PC-9 (cell line): ENCODE measurements around the gene CAPG. TPM values are rescaled to one million over a fixed set of nuclear protein-coding genes. Genes with fewer than 3 reads are reported as not detected.

ENCODE experiments used
- BruUV-seq: library from RNA; stranded (reverse); fragments of 400-500 nt; replicated peaks from 2 replicates; lab custom pipeline; 2021; lab: Mats Ljungman, UMichigan
- CTCF ChIA-PET: fragments of 300-600 bp; sonication (Branson Sonifier 250); formaldehyde crosslinking; loops from one replicate; lab custom pipeline; 2022; ENCODE audit warnings: antibody characterized with exemption; lab: Charles Lee
- POLR2A ChIA-PET: fragments of 300-600 bp; sonication (Branson Sonifier 250); formaldehyde crosslinking; loops from one replicate; lab custom pipeline; 2022; ENCODE audit warnings: antibody characterized with exemption; ENCODE audit not compliant: unreplicated experiment; lab: Charles Lee
- DNase-seq, 2 experiments: peaks; one replicate each; pipeline versions ENCODE4 v3.0.0 to v3.0.0-alpha.2; 2015 to 2022; ENCODE audit warnings: mixed read lengths in 1 of 2
- H2AFZ ChIP-seq: fragments of 200-600 bp; sonication (generic); 2 replicates; pipeline ENCODE4 v1.8.1; 2017; ENCODE audit warnings: antibody characterized with exemption
- H3F3A ChIP-seq: fragments of 200-600 bp; sonication (generic); 2 replicates; pipeline ENCODE4 v1.8.1; 2017; ENCODE audit warnings: antibody characterized with exemption, mild to moderate bottlenecking, low read depth; ENCODE audit not compliant: insufficient read depth
- H3K27ac ChIP-seq: fragments of 200-600 bp; sonication (generic); 2 replicates; pipeline ENCODE4 v1.6.1; 2016; ENCODE audit warnings: mixed run types
- H3K27me3 ChIP-seq: fragments of 200-600 bp; sonication (generic); 2 replicates; pipeline ENCODE4 v1.6.1; 2016; ENCODE audit warnings: low read depth, mixed run types; ENCODE audit not compliant: insufficient read depth
- H3K36me3 ChIP-seq: fragments of 200-600 bp; sonication (generic); 2 replicates; pipeline ENCODE4 v1.6.1; 2016; ENCODE audit warnings: low read depth, mixed run types
- H3K4me1 ChIP-seq: fragments of 200-600 bp; sonication (generic); replicated peaks from 2 replicates; pipeline ENCODE4 v1.6.1; 2016; ENCODE audit warnings: mixed run types; ENCODE audit not compliant: insufficient read depth
- H3K4me2 ChIP-seq: fragments of 200-600 bp; sonication (generic); 2 replicates; pipeline ENCODE4 v1.6.1; 2017; ENCODE audit warnings: mixed run types
- H3K4me3 ChIP-seq: fragments of 200-600 bp; sonication (generic); 2 replicates; pipeline ENCODE4 v1.6.1; 2016; ENCODE audit warnings: mixed run types
- H3K79me2 ChIP-seq: fragments of 200-600 bp; sonication (generic); 2 replicates; pipeline ENCODE4 v1.6.1; 2017; ENCODE audit warnings: low read depth, mixed run types
- H3K9me2 ChIP-seq: fragments of 200-600 bp; sonication (generic); 2 replicates; pipeline ENCODE4 v1.8.1; 2017; ENCODE audit warnings: mild to moderate bottlenecking; ENCODE audit not compliant: insufficient read depth
- H3K9me3 ChIP-seq: fragments of 200-600 bp; sonication (generic); 2 replicates; pipeline ENCODE4 v1.8.1; 2016; ENCODE audit warnings: low read depth; ENCODE audit not compliant: insufficient read depth
- H4K20me1 ChIP-seq: fragments of 200-600 bp; sonication (generic); 2 replicates; pipeline ENCODE4 v1.8.1; 2017; ENCODE audit not compliant: insufficient read depth
- CTCF ChIP-seq: fragments of 200-600 bp; sonication (generic); conservative IDR thresholded peaks from 2 replicates; pipeline ENCODE4 v1.6.1; 2017; ENCODE audit warnings: mixed run types, antibody characterized with exemption, mild to moderate bottlenecking, moderate library complexity
- EZH2 ChIP-seq: fragments of 200-600 bp; sonication (generic); IDR thresholded peaks from 2 replicates; pipeline ENCODE4 v1.8.0; 2017; ENCODE audit warnings: antibody characterized with exemption, low read depth
- intact Hi-C: fragments of 100-400 bp; cut with micrococcal nuclease; formaldehyde crosslinking; loops from one replicate; pipeline ENCODE4 v1.10.0; 2022; ENCODE audit not compliant: unreplicated experiment
- total RNA-seq: library from RNA; stranded (reverse); gene quantifications from 2 replicates; pipeline ENCODE4 v1.2.3, GENCODE V29; 2021

Gene CAPG
- total RNA-seq, 1 experiment from 2014 or later = 417 TPM

GRCh38 chr2:85357736-85358135 lies 52.4 kb downstream of the CAPG start:
- CTCF ChIA-PET = interaction anchor here (0.6 kb wide), 1 partner anchor 131 kb away, joined by 4 read pairs; no protein-coding TSS in a partner anchor

GRCh38 chr2:85356186-85356585 lies 54.0 kb downstream of the CAPG start:
- H3K79me2 ChIP-seq = peaks cover 43% of the 10 kb centered on the region
- H3K27me3 ChIP-seq = no peaks in the 10 kb centered on the region
- no peak overlapping the region for H3K4me3 ChIP-seq
- 0 out of 2 replicates have a peak, but pooled peaks cover 6% of the 10 kb centered on the region for H4K20me1 ChIP-seq
- no peak for DNase-seq
- CTCF ChIA-PET = no interaction called here
- BruUV-seq = no TSS peak
- no peak overlapping the region for H3K27ac ChIP-seq
- POLR2A ChIA-PET = no interaction called here
- intact Hi-C loops = no loop called here
- H3K9me2 ChIP-seq = no peaks in the 10 kb centered on the region
- TF ChIP-seq CTCF (no peak), EZH2 (no peak)
- no peaks in the 10 kb centered on the region; the same call in 1 of the 2 replicates for H3K9me3 ChIP-seq
- H3K36me3 ChIP-seq = 0 out of 2 replicates have a peak, but pooled peaks cover 2% of the 10 kb centered on the region
- peaks cover 16% of the 10 kb centered on the region for H3K4me1 ChIP-seq
- no peaks in the 10 kb centered on the region for H3F3A ChIP-seq
- H3K4me2 ChIP-seq = no peak overlapping the region
- no peak overlapping the region for H2AFZ ChIP-seq

More at GRCh38 chr2:85357736-85358135, 52.4 kb downstream of the CAPG start:
- Histone ChIP-seq H3K27me3 (no peaks in the 10 kb centered on the region), H3K79me2 (peaks cover 28% of the 10 kb centered on the region), H3K4me1 (peaks cover 11% of the 10 kb centered on the region), H4K20me1 (0 out of 2 replicates have a peak, but pooled peaks cover 2% of the 10 kb centered on the region), H3K4me2 (no peak overlapping the region), H2AFZ (no peak overlapping the region), H3K9me3 (no peaks in the 10 kb centered on the region; the same call in 1 of the 2 replicates), H3K27ac (no peak overlapping the region), H3K4me3 (no peak overlapping the region), H3F3A (no peaks in the 10 kb centered on the region), H3K36me3 (no peaks in the 10 kb centered on the region), H3K9me2 (no peaks in the 10 kb centered on the region)
- no TSS peak for BruUV-seq
- no peak for DNase-seq
- intact Hi-C loops = no loop called here
- TF ChIP-seq CTCF = no peak
- no peak for TF ChIP-seq EZH2
- POLR2A ChIA-PET = no interaction called here

GRCh38 chr2:85355521-85355920 lies 54.6 kb downstream of the CAPG start:
- H3F3A ChIP-seq = no peaks in the 10 kb centered on the region
- peaks cover 7% of the 10 kb centered on the region; the same call in 1 of the 2 replicates for H3K36me3 ChIP-seq
- no TSS peak for BruUV-seq
- no peaks in the 10 kb centered on the region for H3K9me2 ChIP-seq
- H3K4me2 ChIP-seq = peak overlapping the region; percentile 90
- no peak for TF ChIP-seq EZH2
- no peak for TF ChIP-seq CTCF
- H3K4me1 ChIP-seq = peaks cover 16% of the 10 kb centered on the region
- no peak overlapping the region for H3K27ac ChIP-seq
- no peaks in the 10 kb centered on the region; the same call in 1 of the 2 replicates for H3K9me3 ChIP-seq
- 0 out of 2 replicates have a peak, but pooled peaks cover 6% of the 10 kb centered on the region for H4K20me1 ChIP-seq
- peak overlapping the region; percentile 87 for H3K4me3 ChIP-seq
- no peaks in the 10 kb centered on the region for H3K27me3 ChIP-seq
- ChIA-PET POLR2A (interaction anchor here (1.0 kb wide), 1 partner anchor 9 kb away, joined by 5 read pairs; no protein-coding TSS in a partner anchor), CTCF (interaction anchor here (1.2 kb wide), 1 partner anchor 27 kb away, joined by 3 read pairs; the partner anchor contains the start of gene TGOLN2)
- no peak for DNase-seq
- H3K79me2 ChIP-seq = peaks cover 44% of the 10 kb centered on the region
- intact Hi-C loops = loop anchor here (2.0 kb wide), 2 partner anchors 27 to 55 kb away; partner anchors contain the start of gene CAPG
- H2AFZ ChIP-seq = peak overlapping the region; percentile 90
